Inferior parietal cortex (tissue), 1 donor: Measurements from ENCODE around the gene POLR2L.

Source experiments
- DNase-seq: peaks from one replicate; pipeline ENCODE4 v3.0.0-alpha.2; 2016; ENCODE audit errors: extremely low spot score

The POLR2L gene

GRCh38 chr11:868802-869201 is 26.5 kb upstream of the POLR2L start:
- no peak for DNase-seq

GRCh38 chr11:868394-868793 is 26.1 kb upstream of the POLR2L start:
- no peak for DNase-seq

GRCh38 chr11:867856-868358 is 25.6 kb upstream of the POLR2L start:
- DNase-seq: no peak

- no peak for DNase-seq
Measured at GRCh38 chr11:866481-866880, 24.2 kb upstream of the POLR2L start.

DNA sequence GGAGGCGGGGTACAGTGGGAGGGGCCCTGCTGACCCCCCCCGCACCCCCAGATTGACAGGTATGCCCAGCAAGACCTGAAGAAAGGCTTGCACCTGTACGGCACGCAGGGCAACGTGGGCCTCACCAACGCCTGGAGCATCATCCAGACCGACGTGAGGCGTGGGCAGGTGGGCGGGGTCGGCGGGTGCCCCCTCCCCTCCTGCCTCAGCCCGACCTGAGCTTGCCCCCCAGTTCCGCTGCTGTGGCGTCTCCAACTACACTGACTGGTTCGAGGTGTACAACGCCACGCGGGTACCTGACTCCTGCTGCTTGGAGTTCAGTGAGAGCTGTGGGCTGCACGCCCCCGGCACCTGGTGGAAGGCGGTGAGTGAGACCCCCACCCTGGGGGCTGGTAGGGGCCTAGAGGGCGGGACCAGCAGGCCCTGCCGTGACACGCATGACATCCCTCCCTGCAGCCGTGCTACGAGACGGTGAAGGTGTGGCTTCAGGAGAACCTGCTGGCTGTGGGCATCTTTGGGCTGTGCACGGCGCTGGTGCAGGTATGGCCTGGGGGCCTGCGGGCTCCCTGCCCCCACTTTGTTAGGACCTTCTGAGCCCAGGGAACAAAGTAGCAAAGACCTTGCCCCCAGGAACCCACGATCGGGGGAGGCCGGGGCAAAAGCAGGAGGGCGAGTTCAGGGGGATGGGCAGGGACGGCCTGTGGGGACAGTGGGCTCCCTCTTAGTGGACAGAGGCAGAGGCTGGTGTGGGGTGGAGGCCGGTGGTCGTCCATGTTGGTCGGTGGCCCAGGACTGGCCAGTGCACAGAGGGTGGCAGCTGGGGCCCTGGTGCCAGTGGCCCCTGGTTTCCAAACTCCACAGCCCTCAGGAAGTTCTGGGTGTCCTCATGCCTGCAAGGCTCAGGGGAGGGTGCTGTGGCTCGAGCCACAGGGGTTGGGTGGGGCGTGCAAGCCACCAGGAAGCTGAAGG is 23.4 kb upstream of the POLR2L start:
- no peak for DNase-seq

DNA sequence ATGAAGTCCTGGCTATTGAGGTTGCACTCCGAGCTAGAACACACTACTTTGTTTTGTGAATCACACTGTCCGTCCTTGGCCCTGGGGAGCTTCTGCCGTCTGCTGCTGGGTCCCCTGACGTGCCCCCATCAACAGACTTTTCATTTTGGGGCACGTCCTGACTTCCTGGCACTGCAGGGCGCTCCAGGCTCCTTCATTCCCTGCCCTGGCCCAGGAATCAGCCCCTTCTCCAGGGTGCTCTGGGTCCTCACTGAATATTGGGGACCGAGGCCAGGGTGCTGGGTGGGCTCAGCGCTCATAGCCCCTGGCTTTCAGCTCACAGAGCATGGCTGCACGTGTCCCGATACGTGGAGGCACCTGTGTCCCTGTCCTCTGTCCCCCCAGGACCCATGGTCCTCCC is 22.6 kb upstream of the POLR2L start:
- no peak for DNase-seq

DNA sequence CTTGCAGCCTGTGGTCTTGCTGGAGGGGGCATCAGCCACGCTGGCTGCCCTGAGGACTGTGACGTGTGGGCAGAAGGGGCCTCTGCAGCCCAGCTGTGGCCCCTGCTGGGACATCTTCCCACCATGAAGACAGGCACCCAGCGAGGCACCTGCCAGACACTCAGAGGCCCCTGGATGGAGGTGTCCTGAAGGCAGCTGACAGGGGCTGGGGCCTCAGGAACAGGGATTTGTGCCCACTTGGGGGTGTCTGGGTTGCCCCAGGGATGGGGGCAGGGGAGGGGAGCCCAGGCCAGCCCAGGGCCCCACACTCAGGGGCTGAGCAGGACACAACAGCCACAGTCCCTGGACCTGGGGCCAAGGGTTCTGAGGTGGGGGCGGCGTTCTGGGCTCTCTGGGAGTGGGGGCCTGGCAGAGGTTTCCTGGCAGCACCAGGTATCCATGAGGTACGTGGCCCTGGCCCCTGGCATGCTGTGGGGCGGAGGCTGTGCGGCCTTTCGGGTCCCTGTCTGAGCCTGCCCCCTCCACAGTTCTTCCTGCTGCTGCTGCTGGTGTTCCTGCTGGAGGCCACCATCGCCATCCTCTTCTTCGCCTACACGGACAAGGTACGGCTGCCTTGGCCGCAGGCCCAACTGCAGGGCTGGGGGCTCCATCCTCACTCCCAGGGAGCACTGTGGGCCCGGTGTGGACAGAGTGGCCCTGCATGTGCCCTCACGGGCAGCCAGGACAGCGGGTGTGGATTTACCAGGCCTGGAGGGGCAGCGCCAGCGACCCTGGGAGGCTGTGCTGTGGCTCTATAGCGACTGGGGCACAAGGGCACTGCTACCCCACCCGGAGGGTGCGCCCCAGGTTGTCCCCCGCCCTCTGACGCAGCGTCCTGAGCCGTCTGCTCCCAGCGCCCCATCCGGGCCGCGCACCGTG is 21.8 kb upstream of the POLR2L start:
- no peak for DNase-seq

GRCh38 chr11:863023-863909 is 20.9 kb upstream of the POLR2L start:
- DNase-seq: no peak

DNA sequence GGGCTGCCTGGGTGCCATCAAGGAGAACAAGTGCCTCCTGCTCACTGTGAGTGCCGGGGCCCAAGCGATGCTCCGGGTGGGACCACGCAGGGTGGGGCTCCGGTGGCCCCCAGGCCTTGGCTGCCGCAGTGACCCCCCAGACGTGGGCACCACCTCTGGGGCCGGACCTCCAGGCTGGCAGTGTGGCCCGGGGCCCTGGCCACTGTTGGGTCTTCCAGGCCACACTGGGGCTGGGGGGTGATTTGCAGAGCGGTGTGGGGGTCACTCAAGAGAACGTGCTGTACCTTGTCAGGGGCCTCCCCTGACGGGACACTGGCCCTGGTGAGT is 20.3 kb upstream of the POLR2L start:
- no peak for DNase-seq

DNA sequence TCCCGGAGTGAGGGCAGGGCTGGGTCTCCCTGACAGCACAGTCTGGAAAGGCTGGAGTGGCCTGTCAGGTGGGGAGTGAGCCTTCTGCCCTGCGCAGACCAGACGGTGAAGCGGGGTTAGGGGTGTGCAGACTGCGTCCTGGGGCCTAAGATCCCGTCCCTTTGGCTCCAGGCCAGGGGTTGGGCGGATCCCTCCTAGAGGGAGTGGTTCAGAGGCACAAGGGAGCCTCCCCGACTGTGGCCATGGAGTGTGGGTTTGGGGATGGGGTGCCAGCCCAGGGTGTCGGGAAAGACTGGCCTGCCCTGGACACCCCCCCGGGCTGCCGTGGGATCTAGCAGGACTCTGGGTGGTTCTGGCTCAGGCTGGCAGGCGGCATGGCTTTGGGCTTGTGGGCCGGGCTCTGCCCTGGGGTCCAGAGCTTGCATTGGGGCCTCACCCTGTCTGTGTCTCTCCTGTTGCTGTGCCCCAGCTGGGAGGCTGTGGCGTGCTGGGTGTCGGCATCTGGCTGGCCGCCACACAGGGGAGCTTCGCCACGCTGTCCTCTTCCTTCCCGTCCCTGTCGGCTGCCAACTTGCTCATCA is 19.8 kb upstream of the POLR2L start:
- DNase-seq: no peak

DNA sequence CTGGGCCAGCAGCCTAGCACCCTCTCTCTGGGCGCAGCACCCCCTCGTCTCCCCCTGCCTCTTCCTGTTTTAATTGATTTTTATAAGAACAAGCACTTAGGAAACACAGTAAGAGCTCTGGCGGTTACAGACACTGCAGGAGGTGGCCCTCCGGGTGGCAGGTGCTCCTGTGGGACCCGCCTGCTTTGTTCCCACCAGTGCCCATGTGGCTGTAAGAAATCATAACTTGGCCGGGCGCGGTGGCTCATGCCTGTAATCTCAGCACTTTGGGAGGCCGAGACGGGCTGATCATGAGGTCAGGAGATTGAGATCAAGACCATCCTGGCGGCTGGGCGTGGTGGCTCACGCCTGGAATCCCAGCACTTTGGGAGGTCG is 18.8 kb upstream of the POLR2L start:
- no peak for DNase-seq

DNA sequence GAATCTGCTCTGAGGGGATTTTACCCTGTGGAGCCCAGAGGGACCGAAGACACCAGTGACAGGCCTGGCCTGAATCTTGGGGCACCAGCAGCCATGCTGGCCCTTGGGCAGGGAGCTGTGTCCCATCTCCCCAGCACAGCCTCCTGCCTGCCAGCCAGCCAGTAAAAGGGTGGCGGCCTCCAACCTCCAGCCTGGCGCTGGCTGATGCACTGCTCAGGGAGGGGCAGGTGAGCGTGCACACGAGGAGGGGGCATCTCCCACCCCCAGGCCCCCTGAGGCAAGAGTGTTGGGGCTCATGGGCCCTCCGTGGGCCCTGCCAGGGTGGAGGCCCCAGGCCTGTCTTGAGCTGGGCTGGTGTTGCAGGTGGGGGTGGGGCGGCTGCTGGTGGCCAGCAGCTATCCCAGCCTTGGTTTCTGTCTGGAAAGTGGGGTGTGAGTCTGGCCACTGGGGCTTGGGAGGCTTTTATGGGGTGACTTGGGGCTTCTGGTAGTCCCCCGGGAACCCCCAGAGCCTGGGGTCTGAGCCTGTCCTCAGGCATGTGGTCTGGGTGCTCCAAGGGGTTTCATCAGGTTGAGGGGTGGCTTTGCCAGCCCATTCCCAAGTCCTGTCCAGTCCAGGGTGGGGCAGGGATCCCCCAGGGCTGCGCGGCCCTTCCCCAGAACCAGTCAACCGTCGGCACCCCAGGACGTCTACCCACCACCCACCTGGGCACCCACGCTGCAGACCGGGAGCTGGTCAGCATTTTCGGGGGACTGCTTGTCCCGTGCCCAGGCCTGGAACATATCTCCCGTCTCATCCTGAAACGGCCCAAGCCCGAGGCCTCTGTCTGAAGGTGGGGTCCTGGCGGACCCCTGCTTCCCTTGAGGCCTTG is 18.1 kb upstream of the POLR2L start:
- no peak for DNase-seq

DNA sequence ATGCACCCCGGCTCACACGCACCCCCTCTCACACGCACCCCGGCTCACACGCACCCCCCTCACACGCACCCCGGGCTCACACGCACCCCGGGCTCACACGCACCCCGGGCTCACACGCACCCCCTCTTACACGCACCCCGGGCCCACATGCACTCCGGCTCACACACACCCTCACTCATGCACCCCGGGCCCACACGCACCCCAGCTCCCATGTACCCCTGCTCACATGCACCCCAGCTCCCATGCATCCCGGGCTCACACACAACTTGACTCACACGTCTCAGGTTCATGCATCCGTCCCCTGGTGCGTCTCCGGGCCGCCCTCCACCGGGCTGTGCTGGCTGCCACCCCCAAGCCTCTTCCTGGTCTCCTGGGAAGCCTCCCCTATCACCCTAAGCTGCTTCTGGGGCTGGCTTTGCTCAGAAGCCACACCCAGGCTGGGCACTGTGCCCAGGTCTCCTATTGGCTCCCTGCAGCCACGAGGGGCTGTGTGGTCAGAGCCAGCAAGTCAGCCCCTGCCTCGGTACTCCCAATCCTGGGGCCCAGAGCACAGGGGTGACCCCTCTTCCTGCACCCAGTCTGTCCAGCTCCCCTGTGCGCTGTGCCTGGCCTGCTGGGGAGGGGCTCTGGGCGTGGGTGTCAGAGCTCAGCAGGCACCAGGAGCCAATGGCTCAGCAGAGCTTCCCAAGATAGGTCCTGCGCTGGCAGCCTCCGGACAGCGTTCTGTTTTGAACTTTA is 17.2 kb upstream of the POLR2L start:
- peak; percentile 73 for DNase-seq

DNA sequence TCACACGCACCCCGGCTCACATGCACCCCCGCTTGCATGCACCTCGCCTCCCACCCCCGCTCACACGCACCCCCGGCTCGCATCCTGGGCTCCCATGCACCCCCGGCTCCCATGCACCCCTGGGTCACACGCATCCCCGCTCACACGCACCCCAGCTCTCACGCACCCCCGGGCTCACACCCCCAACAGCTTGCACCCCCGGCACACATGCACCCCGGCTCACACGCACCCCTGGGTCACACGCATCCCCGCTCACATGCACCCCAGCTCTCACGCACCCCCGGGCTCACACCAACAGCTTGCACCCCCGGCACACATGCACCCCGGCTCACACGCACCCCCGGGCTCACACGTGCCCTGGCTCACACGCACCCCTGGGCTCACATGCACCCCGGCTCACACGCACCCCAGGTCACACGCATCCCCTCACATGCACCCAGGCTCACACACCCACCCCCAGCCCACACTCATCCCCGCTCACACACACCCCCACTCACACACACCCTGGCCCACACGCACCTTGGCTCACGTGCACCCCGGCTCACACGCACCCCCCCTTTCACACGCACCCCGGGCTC is 16.5 kb upstream of the POLR2L start:
- DNase-seq: no peak

DNA sequence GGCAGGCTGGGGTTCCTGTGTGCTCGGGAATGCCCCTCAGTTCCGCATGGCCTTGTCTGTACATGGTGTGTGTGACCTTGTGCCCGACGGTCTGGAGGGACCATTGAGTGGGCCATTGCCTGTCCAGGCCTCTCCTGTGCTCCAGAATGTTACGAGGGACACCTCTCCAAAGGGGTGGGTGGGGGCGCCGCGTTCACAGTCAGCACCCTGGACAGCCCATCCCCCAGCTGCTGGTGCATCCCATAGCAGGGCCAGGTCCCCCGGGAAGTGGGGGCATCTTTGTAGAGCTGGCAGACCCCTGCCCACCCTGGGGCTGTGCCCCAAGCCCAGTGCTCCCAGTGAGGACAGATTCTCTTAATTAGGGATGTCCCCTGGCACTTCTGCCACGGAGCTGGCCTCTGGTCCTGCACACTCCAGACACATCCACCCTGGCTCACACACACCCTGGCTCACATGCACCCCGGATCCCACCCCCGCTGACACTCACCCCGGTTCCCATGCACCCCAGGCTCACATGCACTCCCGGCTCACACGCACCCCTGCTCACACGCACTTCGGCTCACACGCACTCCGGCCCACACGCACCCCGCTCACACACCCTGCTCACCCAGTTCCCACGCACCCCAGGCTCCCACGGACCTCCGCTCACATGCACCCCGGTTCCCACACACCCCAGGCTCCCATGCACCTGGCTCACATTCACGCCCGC is 15.9 kb upstream of the POLR2L start:
- DNase-seq: no peak

DNA sequence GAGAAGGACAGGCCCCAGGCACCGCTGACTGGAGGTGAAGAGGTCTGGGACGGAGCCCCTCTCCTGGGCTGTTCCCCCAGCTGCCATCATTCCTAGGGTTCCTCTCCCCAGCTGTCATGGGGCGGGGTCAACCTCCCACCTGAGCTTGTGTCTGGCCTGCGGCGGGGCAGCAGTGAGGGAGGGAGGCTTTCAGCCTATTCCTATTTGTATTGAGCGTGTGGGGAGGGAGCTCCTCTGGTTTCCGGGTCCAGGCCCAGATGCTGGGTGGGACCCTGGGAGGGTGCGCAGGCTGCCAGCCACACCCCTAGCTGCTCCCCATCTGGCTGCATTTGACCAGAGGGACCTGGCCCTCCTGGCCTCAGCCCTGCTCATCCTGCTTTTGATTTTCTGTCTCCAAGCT is 14.1 kb upstream of the POLR2L start:
- no peak for DNase-seq

GRCh38 chr11:855796-856195 is 13.5 kb upstream of the POLR2L start:
- DNase-seq: no peak

GRCh38 chr11:855330-855674 is 13.0 kb upstream of the POLR2L start:
- DNase-seq: no peak
